Measurements from ENCODE around the gene ZSWIM3. TPM values are rescaled to one million over a fixed set of nuclear protein-coding genes. Genes with fewer than 3 reads are reported as not detected.

The ZSWIM3 gene
- total and polyA plus RNA-seq, 2 of the 13 experiments (the other 11 are each of a cell fraction or from before 2014, with no cell fraction given): 5.2 to 5.8 TPM

- no peak for TF ChIP-seq CSRNP2 (CRISPR knock-in tag; conservative IDR thresholded peaks at IDR 0.05; ENCODE audit: low read depth)
- no peak for TF ChIP-seq TRIM22 (IDR thresholded peaks at IDR 0.05)
- TF ChIP-seq SNAPC5 (CRISPR knock-in tag; IDR thresholded peaks at IDR 0.05; ENCODE audit: borderline replicate concordance): 0 out of 2 replicates have a peak, but pooled peaks have one; percentile 43
- peak; percentile 85 for TF ChIP-seq ZNF687 (CRISPR knock-in tag; IDR thresholded peaks at IDR 0.05)
- peak; percentile 58 for TF ChIP-seq TBL1XR1 (IDR thresholded peaks at IDR 0.05; ENCODE audit: borderline replicate concordance, low read length, partially characterized antibody)
- TF ChIP-seq ZNF660 (CRISPR knock-in tag; IDR thresholded peaks at IDR 0.05; ENCODE audit: borderline replicate concordance, low read depth): no peak
- TF ChIP-seq XRCC5 (optimal IDR thresholded peaks at IDR 0.05; ENCODE audit: low read length): peak; percentile 79
- no peak for TF ChIP-seq ZNF558 (CRISPR knock-in tag; IDR thresholded peaks at IDR 0.05; ENCODE audit: borderline replicate concordance)
- peak; percentile 83; the same call in 1 of the 2 replicates for TF ChIP-seq ZNF33B (CRISPR knock-in tag; IDR thresholded peaks at IDR 0.05)
- peak; percentile 45; the same call in 1 of the 2 replicates for TF ChIP-seq ZFP1 (CRISPR knock-in tag; IDR thresholded peaks at IDR 0.05)
- peak; percentile 80; the same call in 1 of the 2 replicates for TF ChIP-seq ESRRA (CRISPR knock-in tag; IDR thresholded peaks at IDR 0.05; ENCODE audit: low read depth)
- TF ChIP-seq E2F2 (CRISPR knock-in tag; IDR thresholded peaks at IDR 0.05; ENCODE audit: borderline replicate concordance): peak; percentile 57; the same call in 1 of the 2 replicates
- TF ChIP-seq ZNF746 (CRISPR knock-in tag; IDR thresholded peaks at IDR 0.05): no peak
- TF ChIP-seq ZSCAN30 (CRISPR knock-in tag; IDR thresholded peaks at IDR 0.05): no peak
- no peak for TF ChIP-seq EEA1 (CRISPR knock-in tag; IDR thresholded peaks at IDR 0.05; ENCODE audit: borderline replicate concordance)
- 0 out of 2 replicates have a peak, but pooled peaks have one; percentile 38 for TF ChIP-seq ZNF589 (CRISPR knock-in tag; conservative IDR thresholded peaks at IDR 0.05)
- TF ChIP-seq ZFP62 (CRISPR knock-in tag; IDR thresholded peaks at IDR 0.05): no peak
- TF ChIP-seq CREBL2 (CRISPR knock-in tag; IDR thresholded peaks at IDR 0.05; ENCODE audit: borderline replicate concordance): no peak
- TF ChIP-seq TARDBP (CRISPR knock-in tag; IDR thresholded peaks at IDR 0.05): peak; percentile 68; the same call in 1 of the 2 replicates
- peak; percentile 97 for TF ChIP-seq NR2F6 (IDR thresholded peaks at IDR 0.05)
- TF ChIP-seq NR2F6 (CRISPR knock-in tag; IDR thresholded peaks at IDR 0.05): peak; percentile 92
These were observed 23.8 kb downstream of the ZSWIM3 start, which contains the start of gene ZSWIM1 (continued) for GRCh38 chr20:45880988-45881788.

Data from HepG2 (cell line).